MG63 (cell line): ENCODE data around the gene MAP3K9. TPM values are rescaled to one million over a fixed set of nuclear protein-coding genes. Genes with fewer than 3 reads are reported as not detected.
A peak's percentile ranks its signal among the peaks of the same experiment; 100 is the strongest.
"Not testable (repeated sequence)": the region's sequence is repeated elsewhere in the genome, so short reads cannot be mapped to it uniquely, and the experiment has no call there.

Source experiments
- DNase-seq: peaks from one replicate; pipeline ENCODE4 v3.0.0-alpha.2; 2020
- H3K27me3 ChIP-seq: fragments of 250-450 bp; sonication (Bioruptor Pico); 2 replicates; pipeline ENCODE4 v1.5.1; 2020; ENCODE audit warnings: mild to moderate bottlenecking, moderate library complexity
- H3K36me3 ChIP-seq: fragments of 250-450 bp; sonication (Bioruptor Pico); 2 replicates; pipeline ENCODE4 v1.5.1; 2020; ENCODE audit warnings: mild to moderate bottlenecking, moderate library complexity
- H3K4me3 ChIP-seq: fragments of 250-450 bp; sonication (Bioruptor Pico); 2 replicates; pipeline ENCODE4 v1.5.1; 2020; ENCODE audit warnings: mild to moderate bottlenecking, moderate library complexity
- H3K9me3 ChIP-seq: fragments of 250-450 bp; sonication (Bioruptor Pico); 2 replicates; pipeline ENCODE4 v1.5.1; 2020; ENCODE audit warnings: mild to moderate bottlenecking, moderate library complexity
- total RNA-seq: library from RNA; depleted of rRNA; stranded (reverse); fragments of >200 nt; shearing (Covaris generic); gene quantifications from 2 replicates; pipeline ENCODE4 v1.2.3, GENCODE V29; 2014; ENCODE audit warnings: low replicate concordance

The MAP3K9 gene
- total RNA-seq, 1 experiment from 2014 or later = 0.76 TPM

DNA sequence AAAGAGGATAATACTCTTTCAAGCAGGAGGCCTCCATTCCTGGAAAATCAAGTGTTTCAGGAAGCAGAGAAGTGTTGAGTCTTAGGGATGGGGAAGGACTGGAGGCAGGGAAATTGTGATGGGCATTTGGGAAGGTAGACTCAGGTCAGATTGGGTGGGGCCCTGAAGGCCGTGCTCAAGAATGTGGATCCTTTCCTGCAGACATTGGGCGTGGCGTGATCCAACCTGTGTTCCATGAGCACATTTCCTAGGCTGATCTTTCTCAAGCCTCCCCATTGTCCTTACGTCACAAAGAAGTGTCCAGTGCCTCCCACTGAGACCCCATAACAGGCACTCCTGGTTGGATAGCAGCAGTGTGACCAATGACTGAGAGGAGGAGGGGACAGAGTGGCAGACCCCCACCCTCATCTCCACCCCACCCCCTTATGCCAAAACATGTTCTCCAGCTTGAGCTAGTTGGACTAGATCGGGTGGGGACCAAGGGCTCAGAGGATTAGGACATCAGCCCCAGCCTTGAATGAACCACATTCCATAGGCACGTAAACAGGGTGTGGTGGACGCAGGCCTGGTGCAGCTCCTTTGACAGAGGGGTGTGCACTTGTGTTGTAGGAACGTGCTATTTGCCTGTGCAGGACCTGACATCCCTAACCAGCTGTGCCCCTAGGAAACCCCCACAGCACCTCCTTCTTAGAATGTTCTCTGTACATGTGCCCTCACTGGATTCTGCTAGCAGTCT is 90.8 kb downstream of the MAP3K9 start:
- no peaks in the 10 kb centered on the region for H3K27me3 ChIP-seq
- H3K4me3 ChIP-seq = no peak overlapping the region
- no peaks in the 10 kb centered on the region for H3K36me3 ChIP-seq
- H3K9me3 ChIP-seq = no peaks in the 10 kb centered on the region
- DNase-seq = no peak

DNA sequence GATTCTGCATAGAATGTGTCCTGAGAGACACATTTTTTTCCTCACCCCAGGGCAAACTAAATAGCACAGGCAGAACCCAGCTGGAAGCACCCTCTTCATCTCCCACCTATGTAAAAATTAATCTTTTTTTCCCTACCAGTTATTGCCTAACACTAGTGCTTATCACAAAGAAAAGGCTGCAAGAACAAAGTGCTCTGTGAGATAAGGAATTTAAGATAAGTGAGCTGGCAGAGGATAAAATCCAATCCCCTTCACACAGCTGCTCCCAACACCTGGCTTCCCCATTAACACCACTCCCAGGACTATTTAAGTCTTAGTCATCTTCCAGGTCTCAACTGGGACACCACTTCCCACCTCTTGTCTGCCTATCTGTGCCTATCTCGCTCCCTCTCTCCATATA is 92.4 kb downstream of the MAP3K9 start:
- Histone ChIP-seq H3K27me3 (no peaks in the 10 kb centered on the region), H3K4me3 (no peak overlapping the region), H3K9me3 (no peaks in the 10 kb centered on the region), H3K36me3 (no peaks in the 10 kb centered on the region)
- no peak for DNase-seq

DNA sequence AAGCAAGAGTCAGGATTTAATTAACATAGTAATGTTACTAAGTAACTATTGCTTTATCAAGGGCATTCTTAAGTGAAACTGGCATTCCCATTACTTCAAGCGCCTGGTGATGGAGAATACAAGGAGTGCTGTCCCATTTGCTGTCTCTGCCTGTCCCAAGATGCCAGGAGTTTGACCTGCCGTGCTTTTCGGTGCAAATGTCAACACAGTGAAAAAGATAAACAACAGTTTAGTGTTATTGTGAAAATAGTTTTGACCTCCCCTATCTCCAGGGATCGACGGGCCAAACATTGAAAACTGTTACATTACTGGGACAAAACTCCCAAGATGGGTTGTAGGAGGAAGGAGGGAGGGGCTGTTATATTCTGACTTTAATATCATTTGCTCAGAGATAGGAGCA is 92.8 kb downstream of the MAP3K9 start:
- H3K36me3 ChIP-seq = no peaks in the 10 kb centered on the region
- H3K4me3 ChIP-seq = no peak overlapping the region
- DNase-seq = no peak
- no peaks in the 10 kb centered on the region for H3K27me3 ChIP-seq
- no peaks in the 10 kb centered on the region for H3K9me3 ChIP-seq

DNA sequence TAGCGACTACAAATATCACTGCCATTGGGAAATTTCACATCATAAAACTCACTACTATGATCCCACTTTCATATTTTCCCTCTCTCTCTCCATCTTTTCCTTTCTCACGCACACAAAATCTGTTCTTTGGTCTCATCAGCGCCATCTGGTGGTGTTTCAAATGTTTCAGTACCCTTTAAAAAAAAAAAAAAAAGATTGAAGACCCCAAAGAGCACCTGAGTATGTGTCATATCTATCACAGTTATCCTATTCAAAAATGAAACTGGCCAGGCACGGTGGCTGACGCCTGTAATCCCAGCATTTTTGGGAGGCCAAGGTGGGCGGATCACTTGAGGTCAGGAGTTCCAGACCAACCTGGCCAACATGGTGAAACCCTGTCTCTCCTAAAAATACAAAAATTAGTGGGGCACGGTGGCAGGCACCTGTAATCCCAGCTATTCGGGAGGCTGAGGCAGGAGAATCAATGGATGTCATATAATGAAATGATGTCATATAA is 95.2 kb downstream of the MAP3K9 start:
- no peaks in the 10 kb centered on the region for H3K27me3 ChIP-seq
- DNase-seq = no peak
- H3K4me3 ChIP-seq = no peak overlapping the region
- no peaks in the 10 kb centered on the region for H3K9me3 ChIP-seq
- H3K36me3 ChIP-seq = no peaks in the 10 kb centered on the region

DNA sequence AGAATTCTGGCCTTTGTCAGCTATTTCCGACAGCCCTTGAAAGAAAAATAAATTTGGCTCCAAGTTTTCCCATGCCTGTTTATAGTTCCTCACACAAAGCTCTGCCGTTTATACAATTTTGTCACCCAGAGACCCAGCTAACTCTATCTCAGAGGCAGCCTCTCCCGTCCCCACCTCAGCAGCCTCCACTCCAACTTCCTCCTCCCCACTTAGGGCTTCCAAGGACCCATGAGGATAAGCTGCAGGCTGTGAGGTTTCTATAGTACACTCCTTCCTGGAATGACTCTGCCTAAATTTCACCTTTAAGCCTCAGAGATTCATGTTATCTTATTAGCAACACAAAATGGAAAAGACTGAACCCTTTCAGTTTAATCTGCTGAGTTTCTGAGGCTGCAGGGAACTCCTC is 95.8 kb downstream of the MAP3K9 start:
- H3K4me3 ChIP-seq = no peak overlapping the region
- no peaks in the 10 kb centered on the region for H3K27me3 ChIP-seq
- no peak for DNase-seq
- H3K9me3 ChIP-seq = no peaks in the 10 kb centered on the region
- H3K36me3 ChIP-seq = no peaks in the 10 kb centered on the region

DNA sequence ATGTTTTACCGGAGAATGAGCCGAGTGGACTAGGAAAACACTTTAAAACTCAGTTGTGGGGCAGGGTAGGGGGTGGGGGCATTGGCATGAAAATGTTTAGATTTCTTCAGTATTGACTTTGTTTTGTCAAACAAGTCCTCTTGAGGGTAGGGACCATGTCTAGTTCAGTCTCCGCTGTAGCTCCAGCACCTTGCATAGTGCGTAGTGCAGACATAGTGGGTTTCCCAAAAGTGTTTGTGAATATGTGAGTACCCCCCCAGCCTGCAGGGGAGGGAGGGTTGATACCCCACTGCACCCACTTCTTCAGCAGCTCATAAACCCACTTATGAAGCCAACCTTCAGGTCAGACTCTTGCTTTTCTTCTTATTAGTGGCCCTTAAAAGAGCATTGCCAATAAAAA is 96.2 kb downstream of the MAP3K9 start:
- Histone ChIP-seq H3K4me3 (no peak overlapping the region), H3K9me3 (no peaks in the 10 kb centered on the region), H3K27me3 (no peaks in the 10 kb centered on the region), H3K36me3 (no peaks in the 10 kb centered on the region)
- DNase-seq = no peak

DNA sequence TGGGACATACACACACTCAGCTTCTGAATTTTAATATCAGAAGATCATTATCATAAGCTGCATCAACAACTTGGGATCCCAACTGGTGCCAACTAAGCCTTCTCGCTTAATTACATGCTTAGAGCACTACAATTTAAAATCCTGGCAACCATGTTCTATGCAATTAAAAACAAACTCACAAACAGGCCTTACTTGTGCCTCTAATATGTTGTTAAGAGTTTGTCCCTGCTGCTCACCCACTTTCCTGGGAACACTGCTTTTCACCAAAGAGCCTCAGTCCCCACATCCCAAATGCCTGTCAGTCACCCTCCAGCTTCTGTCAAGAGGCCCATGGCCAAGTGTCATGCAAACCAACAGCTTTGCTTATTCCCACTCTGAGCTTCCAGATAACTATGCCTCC is 97.9 kb downstream of the MAP3K9 start:
- Histone ChIP-seq H3K36me3 (no peaks in the 10 kb centered on the region), H3K27me3 (no peaks in the 10 kb centered on the region), H3K4me3 (no peak overlapping the region), H3K9me3 (no peaks in the 10 kb centered on the region)
- DNase-seq = no peak

DNA sequence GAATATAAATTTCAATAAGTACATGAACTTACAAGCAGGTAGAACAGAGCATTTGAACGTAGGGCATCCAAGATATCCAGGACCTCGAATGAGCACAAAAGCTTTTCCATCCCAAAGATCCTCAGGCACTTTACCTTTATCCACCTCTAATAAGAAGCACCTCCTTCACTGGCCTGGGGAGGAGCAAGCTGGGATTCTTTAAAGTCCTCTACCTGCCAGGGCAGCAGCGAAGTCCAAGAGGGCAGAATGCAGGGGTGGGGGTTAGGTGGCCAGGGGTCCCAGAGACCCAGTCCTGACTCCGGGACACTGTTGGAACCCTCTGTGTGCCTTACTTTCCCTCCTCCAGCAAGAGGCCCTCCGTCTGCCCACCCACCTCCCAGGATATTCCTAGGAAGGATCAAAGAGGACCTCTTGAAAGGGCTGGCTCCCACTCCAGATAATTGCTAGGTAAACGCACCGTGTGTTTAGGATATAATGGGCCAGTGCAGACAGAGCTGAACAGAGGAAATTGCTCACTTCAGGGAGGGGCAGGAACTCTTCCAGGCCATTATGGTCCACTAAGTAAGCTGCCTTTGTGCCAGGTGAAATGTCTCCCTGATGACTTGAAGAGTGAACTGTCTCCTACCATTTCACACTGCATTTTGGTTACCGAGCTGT is 99.5 kb downstream of the MAP3K9 start:
- no peak for DNase-seq
- H3K9me3 ChIP-seq = no peaks in the 10 kb centered on the region
- no peaks in the 10 kb centered on the region for H3K27me3 ChIP-seq
- no peak overlapping the region for H3K4me3 ChIP-seq
- no peaks in the 10 kb centered on the region for H3K36me3 ChIP-seq

DNA sequence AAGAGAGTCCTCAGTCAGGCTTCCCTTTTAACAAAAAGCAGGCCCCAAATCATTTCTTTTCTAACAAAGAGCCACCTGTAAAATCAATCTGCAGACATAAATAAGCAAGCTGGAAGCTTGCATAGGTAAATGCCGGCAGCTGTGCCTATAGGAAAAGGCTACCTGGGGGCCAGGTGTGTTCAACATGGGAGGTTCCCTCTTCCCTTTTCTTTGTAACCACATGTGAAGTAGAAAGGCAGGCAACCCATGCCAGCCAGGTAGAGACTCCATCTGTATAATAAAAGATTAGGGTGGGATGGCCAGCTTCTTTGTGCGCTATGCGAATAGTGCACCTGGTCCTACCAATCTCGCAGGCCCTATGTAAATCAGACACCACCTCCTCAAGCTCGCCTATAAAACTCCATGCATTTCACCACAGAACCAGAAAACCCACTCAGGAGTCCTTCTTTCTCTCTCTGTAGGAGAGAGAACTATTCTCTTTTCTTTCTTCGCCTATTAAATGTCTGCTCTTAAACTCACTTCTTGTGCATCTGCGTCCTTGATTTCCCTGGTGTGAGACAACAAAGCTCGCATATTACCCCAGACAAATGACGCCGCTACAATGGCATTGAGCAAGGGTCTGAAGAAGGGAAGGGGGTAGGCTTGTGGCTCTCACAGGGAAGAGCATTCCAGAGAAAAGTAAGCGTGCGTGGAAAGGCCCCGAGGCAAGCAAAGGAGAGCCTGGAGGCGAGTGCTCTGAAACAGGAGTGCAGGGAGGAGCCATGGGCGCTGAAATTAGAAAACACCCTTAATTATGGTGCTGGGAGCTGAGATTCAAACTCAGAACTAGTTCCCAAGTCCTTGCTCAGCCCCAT is 100.4 kb downstream of the MAP3K9 start:
- no peaks in the 10 kb centered on the region for H3K9me3 ChIP-seq
- no peaks in the 10 kb centered on the region for H3K27me3 ChIP-seq
- no peaks in the 10 kb centered on the region for H3K36me3 ChIP-seq
- DNase-seq = no peak
- H3K4me3 ChIP-seq = no peak overlapping the region

DNA sequence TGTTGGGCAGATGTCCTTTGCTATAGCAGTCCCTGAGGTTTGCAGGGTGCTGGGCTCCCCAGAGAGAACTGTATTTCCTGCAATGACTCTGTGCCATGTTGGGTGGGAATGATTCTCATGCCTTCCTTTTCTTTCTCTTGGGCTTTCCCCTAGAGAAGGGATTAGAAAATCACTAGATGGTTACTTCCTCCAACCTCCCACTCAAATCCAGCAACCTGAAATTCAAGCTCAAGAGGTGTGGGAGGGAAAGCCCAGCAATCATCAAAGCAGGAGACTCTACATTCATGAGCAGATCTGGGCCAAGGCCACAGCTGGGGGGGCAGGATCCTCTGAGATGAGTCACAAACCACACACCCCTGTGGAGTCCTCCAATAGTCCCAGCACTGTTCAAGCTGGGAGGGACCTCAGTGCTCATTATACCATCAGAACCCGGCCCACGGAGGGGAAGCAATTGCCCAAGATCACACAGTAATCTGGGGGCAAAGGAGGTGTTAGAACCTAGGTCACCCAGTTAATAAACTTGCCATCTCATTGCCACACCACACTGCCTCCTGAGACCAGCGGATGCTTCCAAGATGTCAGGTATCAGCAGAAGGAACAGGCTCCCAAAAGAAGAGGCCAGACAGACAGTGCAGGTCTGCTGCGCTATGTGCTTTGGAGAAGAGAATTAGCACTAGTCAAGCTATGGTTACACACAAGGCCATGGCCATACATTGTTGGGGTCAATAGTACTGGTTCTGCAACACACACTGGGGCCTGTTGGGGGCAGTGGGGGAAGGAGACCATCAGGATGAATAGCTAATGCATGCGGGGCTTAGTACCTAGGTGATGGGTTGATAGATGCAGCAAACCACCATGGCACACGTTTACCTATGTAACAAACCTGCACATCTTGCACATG is 101.9 kb downstream of the MAP3K9 start:
- no peaks in the 10 kb centered on the region for H3K27me3 ChIP-seq
- no peak overlapping the region for H3K4me3 ChIP-seq
- H3K9me3 ChIP-seq = no peaks in the 10 kb centered on the region
- DNase-seq = peak; percentile 66
- no peaks in the 10 kb centered on the region for H3K36me3 ChIP-seq

DNA sequence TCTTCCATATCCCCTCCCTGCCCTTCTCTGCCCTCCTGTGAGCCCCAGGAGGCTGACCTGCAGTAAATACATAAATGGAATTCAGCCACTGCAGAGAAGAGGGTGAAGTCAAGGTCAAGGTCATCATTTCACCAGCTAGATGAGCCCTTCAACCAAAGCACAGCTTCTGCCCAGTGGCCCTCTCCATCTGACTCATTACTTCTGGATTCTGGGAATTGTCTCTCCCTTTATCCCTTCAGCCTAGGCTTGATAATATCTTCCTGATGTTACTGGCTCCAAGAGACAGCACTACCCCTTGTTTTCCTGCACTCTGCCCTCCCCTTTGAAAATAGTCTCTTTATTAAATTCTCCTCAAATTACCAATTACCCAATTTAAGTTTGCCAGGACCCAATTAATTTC is 103.1 kb downstream of the MAP3K9 start:
- no peak overlapping the region for H3K4me3 ChIP-seq
- H3K27me3 ChIP-seq = no peaks in the 10 kb centered on the region
- no peaks in the 10 kb centered on the region for H3K9me3 ChIP-seq
- DNase-seq = no peak
- no peaks in the 10 kb centered on the region for H3K36me3 ChIP-seq

DNA sequence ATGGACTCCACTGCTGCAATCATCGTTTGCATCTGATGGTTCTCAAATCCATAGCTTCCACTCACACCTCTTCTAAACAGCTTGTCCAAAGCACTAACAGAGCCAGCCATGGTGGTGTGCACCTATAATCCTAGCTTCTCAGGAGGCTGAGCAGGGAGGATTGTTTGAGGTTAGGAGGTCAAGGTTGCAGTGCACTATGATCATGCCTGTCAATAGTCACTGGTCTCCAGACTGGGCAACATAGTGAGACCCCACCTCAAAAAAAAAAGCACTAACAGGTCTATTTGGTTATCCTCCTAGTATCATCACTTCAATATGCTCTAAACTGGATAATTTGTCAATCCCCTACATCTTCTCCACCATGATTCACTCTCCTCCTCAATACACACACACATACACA is 104.4 kb downstream of the MAP3K9 start:
- no peak for DNase-seq
- Histone ChIP-seq H3K36me3 (no peaks in the 10 kb centered on the region), H3K27me3 (no peaks in the 10 kb centered on the region), H3K9me3 (no peaks in the 10 kb centered on the region), H3K4me3 (no peak overlapping the region)

DNA sequence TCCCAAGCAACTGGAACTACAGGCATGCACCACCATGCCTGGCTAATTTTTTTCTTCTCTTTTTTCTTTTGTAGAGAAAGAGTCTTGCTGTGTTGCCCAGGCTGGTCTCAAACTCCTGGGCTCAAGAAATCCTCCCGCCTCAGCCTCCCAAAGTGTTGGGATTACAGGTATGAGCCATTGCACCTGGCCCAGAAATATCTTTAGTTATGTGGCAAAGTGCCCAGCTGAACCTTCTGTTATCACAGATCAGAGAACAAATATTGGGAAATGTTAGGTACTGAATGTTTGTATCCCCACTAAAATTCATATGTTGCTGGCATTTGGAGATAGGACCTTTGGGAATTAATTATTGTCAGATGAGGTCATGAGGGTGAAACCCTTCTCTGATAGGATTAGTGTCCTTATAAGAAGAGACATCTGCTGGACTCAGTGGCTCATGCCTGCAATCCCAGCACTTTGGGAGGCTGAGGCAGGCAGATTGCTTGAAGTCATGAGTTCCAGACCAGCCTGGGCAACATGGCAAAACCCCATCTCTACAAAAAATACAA is 105.6 kb downstream of the MAP3K9 start:
- not testable (repeated sequence) for DNase-seq, H3K9me3 ChIP-seq, H3K36me3 ChIP-seq

DNA sequence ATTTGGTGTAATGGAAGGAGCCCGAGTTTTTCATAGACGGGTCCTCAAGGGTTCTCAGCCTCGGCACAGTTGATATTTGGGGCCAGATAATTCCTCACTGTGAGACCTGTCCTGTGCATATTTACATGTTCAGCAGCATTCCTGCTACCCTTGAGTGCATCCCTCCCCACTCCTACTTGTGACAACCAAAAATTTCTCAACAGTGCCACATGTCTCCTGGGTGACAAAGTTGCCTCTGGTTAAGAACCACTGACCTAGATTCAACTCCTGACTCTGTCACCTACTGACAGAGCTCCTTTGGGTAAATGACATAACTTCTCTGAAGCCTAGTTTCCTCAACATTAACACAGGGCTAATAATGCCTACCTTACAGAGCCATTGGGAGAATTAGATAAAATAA is 107.2 kb downstream of the MAP3K9 start:
- DNase-seq = no peak
- no peaks in the 10 kb centered on the region for H3K27me3 ChIP-seq
- no peaks in the 10 kb centered on the region for H3K9me3 ChIP-seq
- H3K4me3 ChIP-seq = no peak overlapping the region
- no peaks in the 10 kb centered on the region for H3K36me3 ChIP-seq

More for the DNA sequence above, 105.6 kb downstream of the MAP3K9 start:
- not testable (repeated sequence) for H3K27me3 ChIP-seq, H3K4me3 ChIP-seq

DNA sequence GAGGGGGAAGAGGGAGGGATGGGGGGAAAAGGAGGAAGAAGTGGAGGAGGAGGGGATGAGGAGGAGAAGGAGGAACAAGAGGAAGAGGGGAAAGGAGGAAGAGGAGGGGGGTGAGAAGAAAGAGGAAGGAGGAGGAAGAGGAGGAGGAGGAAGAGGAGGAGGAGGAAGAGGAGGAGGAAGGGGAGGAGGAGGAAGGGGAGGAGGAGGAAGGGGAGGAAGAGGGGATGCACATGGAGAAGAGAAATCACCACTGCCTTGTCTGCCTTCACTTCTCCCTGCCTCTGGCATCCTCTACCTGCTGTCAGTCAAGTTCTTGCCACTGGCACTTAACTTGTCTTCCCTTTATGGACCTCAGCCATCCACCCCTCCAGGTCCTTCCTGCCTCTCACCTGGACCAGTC is 107.7 kb downstream of the MAP3K9 start:
- no peaks in the 10 kb centered on the region for H3K36me3 ChIP-seq
- H3K4me3 ChIP-seq = no peak overlapping the region
- no peaks in the 10 kb centered on the region for H3K9me3 ChIP-seq
- no peaks in the 10 kb centered on the region for H3K27me3 ChIP-seq
- DNase-seq = no peak

DNA sequence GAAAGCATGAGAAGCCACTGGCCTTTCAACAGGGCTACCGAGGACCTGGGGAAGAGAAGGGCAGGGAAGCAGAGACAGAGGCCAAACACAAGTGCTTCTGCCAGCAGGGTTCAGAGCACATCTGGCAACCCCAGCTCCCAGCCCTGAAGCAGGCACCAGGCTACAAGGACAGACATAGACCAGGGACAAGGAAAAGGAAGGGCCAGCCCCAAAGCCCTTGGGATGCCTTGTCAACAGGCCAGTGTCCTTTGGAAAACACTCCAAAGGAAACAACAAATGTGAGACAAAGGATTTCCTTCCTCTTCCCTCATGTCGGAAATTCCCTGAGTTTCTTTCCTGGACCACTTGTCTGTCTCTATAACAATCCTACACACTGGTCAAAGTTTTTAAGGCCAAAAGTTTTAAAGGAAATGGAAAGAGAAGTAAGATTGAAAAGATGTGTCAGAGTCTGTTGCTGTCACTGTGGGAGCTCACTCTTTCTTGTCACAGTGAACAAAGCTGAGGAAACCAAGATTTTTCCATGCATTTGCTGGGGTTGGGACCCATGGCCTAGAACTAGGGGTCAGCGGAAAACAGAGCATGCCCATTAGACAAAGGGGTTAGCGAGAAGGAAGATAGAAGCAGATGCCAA is 108.2 kb downstream of the MAP3K9 start:
- no peak for DNase-seq
- Histone ChIP-seq H3K4me3 (no peak overlapping the region), H3K9me3 (no peaks in the 10 kb centered on the region), H3K36me3 (no peaks in the 10 kb centered on the region), H3K27me3 (no peaks in the 10 kb centered on the region)
